Measurements from ENCODE around the gene NDUFV3. TPM values are rescaled to one million over a fixed set of nuclear protein-coding genes. Genes with fewer than 3 reads are reported as not detected.

The NDUFV3 gene
- total RNA-seq, 4 donors from 2014 or later, result 41.4 to 61.0 (median 49.5) TPM

DNA sequence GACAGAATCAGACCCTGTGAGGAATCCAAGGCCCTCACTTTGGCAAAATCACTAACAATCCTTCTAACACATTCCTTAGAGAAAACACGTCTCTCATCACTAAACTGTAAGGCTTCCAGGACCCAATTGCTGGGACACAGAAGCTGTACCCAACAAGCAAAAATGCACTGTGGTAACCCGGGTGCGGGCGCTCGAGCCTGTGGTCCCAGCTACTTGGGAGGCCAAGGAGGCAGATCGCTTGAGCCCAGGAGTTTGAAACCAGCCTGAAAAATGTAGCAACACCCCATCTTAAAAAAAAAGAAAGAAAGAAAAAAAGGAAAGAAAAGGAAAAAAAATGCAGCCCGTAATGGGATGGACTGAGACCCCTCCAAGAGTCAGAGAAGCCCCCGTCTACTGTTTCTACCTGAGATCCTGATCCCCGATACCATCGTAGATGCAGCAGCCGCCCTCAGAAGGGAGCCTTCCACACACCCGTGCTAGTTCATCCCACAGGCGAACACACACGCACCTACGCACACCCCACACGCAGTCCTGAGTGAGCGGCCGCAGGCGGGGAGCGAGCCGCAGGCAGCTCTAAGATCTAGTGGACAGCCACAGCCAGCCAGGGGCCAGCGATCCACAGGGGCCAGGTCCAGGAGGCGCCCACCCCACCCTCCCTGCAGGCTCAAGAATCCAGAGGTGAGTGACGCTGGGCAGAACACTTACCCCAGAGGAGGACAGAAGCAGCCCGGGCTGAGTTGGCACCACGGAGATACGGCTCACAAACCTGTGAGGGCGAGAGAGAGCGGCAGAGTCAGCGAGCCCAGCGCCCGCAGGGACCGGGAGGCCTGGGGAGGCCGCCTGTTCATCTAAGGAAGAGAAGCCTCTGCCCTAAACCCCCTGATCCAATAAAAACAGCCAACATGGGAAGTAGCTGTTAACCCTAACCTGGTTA is 33.9 kb upstream of the NDUFV3 start:
- TF ChIP-seq, protein P1, sequence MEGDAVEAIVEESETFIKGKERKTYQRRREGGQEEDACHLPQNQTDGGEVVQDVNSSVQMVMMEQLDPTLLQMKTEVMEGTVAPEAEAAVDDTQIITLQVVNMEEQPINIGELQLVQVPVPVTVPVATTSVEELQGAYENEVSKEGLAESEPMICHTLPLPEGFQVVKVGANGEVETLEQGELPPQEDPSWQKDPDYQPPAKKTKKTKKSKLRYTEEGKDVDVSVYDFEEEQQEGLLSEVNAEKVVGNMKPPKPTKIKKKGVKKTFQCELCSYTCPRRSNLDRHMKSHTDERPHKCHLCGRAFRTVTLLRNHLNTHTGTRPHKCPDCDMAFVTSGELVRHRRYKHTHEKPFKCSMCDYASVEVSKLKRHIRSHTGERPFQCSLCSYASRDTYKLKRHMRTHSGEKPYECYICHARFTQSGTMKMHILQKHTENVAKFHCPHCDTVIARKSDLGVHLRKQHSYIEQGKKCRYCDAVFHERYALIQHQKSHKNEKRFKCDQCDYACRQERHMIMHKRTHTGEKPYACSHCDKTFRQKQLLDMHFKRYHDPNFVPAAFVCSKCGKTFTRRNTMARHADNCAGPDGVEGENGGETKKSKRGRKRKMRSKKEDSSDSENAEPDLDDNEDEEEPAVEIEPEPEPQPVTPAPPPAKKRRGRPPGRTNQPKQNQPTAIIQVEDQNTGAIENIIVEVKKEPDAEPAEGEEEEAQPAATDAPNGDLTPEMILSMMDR (IDR thresholded peaks at IDR 0.05; ENCODE audit: low read depth), result no peak

DNA sequence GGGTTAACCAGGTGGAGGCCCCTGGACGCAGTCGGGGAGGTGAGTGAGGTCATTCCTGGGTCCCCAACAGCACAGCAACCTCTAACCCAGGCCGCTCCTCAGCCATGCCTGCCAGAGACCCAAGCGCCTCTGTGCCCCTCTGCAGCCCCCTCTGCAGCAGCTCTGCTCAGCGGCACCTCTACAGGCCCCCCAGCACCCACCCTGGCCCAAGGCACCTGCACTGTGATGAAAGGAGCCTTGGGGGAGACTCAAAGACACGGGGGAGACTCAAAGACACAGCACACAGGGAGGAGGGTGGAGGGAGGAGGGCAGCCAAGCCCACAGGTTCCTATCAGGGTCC is 33.2 kb upstream of the NDUFV3 start:
- TF ChIP-seq, protein P1 (IDR thresholded peaks at IDR 0.05; ENCODE audit: low read depth), result no peak

DNA sequence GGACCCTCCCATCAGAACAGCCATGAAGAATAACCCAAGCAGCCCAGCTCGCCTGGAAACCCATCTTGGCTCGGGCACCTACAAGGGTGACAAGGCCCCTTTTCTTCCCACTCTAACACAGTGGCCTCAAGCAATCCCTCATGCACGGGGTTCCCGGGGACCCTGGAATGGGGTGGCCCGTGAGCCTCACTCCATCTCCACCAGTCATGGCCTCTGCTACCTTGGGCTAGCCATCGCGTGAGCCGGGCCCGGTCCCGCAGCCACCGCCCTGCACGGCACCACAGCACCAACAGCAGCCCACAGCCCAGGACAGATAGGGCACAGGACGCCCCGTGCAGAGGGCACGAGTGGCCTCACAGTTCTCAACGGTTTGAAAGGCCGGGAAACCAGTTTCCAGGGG is 32.8 kb upstream of the NDUFV3 start:
- TF ChIP-seq, protein P1 (IDR thresholded peaks at IDR 0.05; ENCODE audit: low read depth), result no peak

DNA sequence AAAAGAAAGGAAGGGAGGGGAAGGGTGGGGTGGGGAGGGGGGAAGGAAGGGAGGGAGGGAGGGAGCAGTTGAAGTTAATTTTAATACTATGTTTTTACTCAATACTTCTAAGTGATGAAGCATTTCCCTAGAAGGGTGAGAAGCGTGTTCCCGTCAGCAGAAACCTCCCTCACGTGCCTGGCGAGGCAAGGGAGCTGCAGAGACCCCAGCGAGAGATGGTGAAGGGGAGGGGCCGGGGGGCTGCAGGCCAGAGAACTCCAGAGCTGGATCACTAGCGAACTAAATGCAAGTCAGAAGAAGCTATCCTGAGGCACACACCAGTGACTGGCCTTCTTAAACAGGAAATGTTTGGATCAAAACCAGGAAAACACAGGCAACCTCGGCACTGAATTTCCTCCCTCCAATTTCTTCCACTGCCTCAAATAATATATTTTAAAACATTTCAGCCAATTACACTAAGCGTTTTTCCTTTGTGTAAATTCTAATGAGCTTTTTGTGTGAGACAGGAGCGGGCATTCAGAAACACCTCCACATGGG is 31.7 kb upstream of the NDUFV3 start:
- TF ChIP-seq, protein P1 (IDR thresholded peaks at IDR 0.05; ENCODE audit: low read depth), result no peak

DNA sequence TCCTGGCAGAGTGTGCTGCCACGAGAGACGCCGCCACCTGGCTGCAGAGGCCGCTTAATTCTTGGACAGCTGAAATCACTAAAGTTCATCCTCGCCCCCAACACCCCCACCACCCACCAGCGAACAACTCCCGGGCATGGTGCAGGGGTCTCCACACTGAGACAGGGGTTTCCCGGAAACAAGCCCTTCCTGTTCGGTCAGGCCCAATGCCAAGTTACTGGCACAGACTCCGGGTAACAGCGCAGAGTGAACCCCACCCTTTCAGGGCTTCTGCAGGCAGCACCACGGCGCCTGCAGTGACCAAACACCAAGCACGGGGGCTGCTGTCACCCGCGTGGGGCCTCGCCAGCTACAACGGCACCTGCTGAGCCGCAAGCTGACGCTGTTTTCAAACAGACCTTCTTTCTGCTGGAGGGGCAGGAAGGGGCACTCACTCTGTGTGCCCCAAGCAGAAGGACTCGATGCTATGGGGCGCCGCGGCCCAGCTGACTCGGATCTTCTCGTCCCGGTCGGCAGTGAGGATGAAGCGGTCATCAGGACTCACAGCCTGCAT is 31.2 kb upstream of the NDUFV3 start:
- TF ChIP-seq, protein P1 (IDR thresholded peaks at IDR 0.05; ENCODE audit: low read depth), result no peak

DNA sequence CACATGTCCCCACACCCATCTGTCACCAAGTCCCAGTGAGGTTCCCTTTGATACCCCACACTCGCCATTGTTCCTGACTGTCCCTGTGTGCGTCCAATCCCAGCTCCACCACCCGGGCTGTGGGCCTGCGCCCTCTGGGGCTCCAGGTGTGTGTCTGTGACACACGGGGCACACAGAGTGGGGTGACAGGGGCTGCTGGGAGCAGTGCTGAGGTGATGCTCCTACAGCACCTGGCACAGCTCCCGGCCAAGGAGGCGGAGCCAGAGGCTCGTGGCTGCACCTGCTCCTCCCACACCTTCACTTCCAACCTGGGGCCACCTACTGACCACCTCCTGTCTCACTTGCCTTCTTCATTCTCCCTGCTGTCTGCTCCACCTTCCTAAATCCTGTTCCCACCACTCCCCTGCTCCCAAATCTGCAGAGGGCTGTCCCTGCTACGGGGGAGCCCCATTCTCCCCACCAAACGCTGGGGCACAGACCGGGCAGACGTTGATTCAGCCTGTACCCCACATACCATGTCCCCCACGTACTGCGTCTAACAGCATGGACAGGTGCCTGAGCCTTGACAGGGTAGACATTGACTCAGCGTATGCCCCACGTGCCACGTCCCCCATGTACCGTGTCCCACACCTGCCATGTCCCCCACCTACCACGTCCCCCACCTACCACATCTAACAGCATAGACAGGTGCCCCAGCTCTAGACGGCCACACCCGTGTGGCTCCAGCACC is 30.2 kb upstream of the NDUFV3 start:
- TF ChIP-seq, protein P1 (IDR thresholded peaks at IDR 0.05; ENCODE audit: low read depth), result no peak

DNA sequence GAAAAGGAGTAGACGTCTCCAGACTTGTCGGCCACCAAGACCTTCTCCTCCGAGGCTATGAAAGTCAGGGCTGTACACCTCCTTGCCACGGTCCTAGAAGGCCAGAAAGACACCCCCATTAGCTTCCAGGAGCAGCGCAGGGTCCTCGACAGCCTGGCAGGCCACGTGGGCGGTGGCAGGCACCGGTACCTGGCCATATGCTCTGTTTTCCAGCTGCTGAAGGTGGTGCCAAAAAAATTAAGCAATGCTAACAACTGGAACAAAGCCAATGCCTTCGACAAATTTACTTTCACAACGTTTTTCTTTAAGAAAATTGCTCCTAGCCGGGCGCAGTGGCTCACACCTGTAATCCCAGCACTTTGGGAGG is 29.6 kb upstream of the NDUFV3 start:
- TF ChIP-seq, protein P1 (IDR thresholded peaks at IDR 0.05; ENCODE audit: low read depth), result no peak

Data from subcutaneous adipose tissue (tissue), 4 donors.